Right lung (tissue), 5 donors: ENCODE results near the gene BORCS6. TPM values are rescaled to one million over a fixed set of nuclear protein-coding genes. Genes with fewer than 3 reads are reported as not detected.
"Not testable (repeated sequence)": the region's sequence is repeated elsewhere in the genome, so short reads cannot be mapped to it uniquely, and the experiment has no call there.

Experiments used
- DNase-seq, 2 donors: peaks; one replicate each; pipeline ENCODE4 v3.0.0-alpha.2; 2013
- polyA plus RNA-seq, 5 donors: library from polyadenylated mRNA; unstranded; fragments of 120-200 nt; gene quantifications; one replicate each; pipeline versions ENCODE4 v1.2.1 to v1.2.3, GENCODE V29; 2013; ENCODE audit warnings: inconsistent platforms in 1 of 5, low replicate concordance in 1 of 5; ENCODE audit not compliant: insufficient read length in 5 of 5, insufficient read depth in 1 of 5

The BORCS6 gene
- polyA plus RNA-seq, 5 donors, result 2.4 to 4.9 (median 3.0) TPM

DNA sequence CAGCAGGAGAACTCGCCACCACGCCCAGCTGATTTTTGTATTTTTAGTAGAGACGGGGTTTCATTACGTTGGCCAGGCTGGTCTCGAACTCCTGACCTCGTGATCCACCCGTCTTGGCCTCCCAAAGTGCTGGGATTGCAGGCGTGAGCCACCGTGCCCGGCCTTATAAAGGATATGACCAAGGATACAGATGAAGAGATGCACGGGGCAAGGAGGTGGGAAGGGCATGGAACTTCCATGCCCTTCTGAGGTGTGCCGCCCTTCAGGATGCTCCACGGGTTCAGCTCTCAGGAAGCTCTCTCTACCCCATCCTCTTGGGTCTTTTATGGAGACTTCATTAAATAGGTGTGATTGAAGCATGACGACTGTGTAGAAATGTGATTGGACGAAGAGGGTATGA is 24.0 kb upstream of the BORCS6 start:
- not testable (repeated sequence) for DNase-seq

DNA sequence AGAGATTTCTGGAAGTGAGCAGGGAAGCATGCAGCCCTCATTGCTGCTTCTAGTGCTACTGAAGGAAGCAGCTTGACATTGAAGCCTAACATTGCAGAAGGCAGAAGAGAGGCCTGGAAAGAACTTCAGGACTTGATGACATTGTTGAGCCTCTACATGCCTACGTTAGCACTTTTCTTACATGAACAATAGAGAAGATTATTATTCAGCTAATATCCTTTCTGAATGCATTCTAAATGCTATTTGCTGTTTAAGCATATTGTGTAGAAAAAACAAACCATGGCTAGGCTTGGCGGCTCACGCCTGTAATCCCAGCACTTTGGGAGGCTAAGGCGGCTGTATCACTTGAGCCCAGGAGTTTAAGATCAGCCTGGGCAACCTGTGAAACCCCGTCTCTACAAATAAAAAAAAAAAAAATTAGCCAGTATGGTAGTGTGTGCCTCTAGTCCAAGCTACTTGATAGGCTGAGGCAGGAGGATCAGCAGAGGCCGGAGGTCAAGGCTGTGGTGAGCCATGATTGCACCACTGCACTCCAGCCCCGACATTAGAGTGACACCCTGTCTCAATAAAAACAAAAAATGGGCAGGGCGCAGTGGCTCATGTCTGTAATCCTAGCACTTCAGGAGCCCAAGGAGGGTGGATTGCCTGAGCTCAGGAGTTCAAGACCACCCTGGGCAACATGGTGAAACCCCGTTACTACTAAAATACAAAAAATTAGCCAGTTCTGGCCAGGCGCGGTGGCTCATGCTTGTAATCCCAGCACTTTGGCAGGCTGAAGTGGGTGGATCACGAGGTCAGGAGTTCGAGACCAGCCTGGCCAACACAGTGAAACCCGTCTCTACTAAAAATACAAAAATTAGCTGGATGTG is 22.6 kb upstream of the BORCS6 start:
- no peak for DNase-seq

DNA sequence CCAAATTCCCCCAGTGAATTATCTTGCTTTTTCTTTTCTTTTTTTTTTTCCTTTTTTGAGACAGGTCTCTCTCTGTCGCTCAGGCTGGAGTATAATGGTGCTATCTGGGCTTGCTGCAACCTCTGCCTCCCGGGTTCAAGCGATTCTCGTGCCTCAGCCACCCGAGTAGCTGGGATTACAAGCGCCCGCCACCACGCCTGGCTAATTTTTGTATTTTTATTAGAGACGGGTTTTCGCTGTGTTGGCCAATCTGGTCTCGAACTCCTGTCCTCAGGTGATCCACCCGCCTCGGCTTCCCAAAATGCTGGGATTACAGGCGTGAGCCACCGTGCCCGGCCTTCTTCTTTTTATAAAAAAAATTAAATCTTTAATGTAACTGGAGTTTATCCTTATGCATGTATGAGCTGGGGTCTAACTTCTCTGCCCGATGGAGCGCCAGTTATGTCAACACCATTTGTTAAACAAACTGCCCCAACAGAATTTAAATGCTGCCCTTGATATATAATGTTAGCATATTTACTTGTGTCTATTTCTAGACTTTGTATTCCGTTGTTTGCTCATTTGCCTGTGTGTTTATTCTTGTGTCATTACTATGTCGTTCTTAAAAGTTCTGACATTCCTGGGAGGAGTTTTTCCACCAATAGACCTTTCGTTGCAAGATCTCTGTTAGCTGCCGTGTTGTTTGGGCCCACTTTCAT is 20.9 kb upstream of the BORCS6 start:
- no peak for DNase-seq

DNA sequence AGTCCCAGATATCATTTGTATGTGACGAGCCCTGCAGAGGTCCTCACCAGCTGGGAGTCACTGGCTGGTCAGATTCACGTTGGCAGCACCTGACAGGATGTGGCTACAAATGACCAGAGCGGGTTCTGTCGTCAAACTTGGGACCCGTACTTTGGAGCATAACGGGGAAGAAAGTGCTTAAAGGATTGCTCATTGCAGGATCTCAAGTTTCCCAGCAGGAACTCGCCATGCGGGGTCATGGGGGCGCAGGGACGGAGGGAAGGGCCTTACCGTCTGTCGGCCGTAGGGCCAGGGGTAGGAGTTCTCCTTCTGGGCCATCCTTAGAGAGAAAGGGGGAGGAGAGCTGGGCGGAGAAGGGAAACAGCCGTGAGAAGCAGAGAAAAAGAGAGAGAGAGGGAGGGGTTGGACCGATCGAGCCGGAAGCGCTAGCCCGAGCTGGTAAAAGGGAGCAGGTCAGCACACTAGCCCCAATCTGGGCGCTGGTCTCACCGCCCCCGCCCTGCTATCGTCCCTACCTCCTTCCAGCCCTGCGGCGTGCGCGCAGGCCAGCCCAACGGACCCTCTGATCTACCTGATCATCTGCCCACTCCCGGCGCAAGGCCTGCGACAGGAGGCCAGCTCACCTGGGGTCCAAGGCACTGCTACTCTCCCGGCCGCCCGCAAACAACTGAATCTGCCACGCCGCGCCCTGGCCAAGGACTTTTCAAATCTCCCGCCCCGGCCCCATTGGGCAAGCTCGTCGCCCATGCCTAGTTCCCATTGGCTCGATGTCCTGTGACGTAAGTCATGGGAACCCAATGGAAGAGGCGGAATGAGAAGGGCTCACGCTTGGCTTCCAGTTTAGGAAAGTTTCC is 20.2 kb upstream of the BORCS6 start, which contains the start of gene AURKB:
AURKB (minus strand) TSS at position 669 of the 854 bp plus-strand sequence; CDS start at position 318, 351 bp downstream.
- DNase-seq, result peak; percentile 93 to 95

DNA sequence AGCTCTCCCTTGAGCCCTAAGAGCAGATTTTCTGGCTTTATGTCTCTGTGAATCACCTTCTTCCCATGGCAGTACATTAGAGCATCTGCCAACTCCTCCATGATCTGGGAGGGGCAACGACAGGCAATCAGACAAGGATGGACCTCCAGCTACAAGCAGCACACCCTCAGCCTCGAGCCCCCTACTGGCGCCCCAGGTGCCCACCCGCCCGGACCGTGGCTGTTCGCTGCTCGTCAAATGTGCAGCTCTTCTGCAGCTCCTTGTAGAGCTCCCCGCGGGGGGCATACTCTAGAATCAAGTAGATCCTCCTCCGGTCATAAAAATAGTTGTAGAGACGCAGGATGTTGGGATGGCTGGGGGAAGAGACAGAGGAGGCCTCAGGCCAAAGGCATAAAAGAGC is 16.6 kb upstream of the BORCS6 start:
- DNase-seq, result no peak

GRCh38 chr17:8204761-8205555 is 15.0 kb upstream of the BORCS6 start:
- no peak for DNase-seq

GRCh38 chr17:8192070-8192815 is 2.3 kb upstream of the BORCS6 start:
- peak; percentile 77 to 79 for DNase-seq

DNA sequence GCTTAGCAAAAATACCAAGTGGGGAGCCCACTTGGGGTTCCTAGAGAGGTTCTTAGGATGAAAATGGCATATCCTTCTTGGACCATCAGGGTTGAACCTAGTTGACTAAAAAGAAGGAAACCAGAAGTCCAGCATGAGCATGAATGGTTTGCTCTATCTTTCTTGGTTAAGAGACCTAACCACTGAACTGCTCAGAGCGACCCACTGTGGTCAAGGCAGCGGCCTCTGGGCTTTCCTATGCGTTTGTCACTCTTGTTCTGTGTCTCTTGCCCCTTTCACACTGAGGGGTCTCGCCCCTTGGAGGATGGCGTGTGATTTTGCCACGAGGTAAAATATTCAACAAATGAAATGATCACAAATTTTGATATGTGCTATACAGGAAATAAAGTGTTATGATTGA is 526 bp upstream of the BORCS6 start:
- no peak for DNase-seq

DNA sequence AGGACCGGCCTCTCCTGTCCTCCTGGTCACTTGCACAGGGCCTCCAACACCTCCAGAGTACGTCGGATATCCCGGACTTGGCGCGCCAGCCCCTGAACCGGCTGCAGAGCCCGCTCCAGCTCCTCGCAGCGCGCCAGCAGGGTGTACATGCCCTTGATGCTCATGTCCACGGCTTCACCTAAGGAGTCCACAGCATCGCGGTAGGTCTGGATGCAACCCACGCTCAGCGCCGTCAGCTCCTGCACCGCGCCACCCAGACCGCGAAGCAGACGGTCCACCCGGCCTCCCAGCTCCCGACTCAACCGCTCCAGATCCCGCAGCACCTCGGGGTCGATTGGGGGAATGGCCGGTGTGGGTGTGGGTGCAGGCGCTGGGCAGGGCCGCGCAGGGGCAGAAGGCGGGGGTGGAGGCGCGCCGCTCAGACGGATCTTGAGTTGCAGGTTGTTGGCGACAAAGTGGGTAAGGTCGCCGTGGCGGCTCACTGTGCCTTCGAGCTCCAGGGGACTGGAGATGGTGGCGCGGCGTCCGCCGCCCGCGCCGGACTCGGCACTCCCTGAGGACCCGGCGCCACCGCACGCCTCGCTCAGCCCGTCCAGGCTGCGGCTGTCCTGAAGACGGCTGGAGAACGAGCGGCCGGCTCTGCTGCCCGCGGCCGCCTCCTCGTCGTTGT is 804 bp downstream of the BORCS6 start:
- no peak for DNase-seq

- no peak for DNase-seq
Measured at GRCh38 chr17:8188263-8188839, 1.6 kb downstream of the BORCS6 start.

GRCh38 chr17:8187517-8188262 is 2.3 kb downstream of the BORCS6 start:
- peak; percentile 94 to 97 for DNase-seq

- peak; percentile 91 to 96 for DNase-seq
Measured at GRCh38 chr17:8186787-8187516, 3.0 kb downstream of the BORCS6 start.

DNA sequence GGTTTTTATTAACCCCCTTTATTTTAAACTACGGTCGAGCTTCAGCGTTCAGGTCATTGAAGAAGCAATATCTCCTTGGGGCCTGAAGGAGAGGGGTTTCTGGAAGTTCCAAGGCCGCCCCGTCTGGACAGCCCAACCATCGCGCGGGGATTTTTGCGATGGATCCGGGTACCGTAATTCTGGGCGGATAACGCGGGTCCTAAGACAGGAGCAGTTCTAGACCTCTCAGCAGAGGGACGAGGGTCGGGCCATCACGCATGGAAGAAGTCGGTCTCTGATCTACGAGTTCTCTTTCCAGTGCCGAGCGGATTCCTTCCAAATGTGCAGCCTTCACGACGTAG is 3.6 kb downstream of the BORCS6 start:
- no peak for DNase-seq

DNA sequence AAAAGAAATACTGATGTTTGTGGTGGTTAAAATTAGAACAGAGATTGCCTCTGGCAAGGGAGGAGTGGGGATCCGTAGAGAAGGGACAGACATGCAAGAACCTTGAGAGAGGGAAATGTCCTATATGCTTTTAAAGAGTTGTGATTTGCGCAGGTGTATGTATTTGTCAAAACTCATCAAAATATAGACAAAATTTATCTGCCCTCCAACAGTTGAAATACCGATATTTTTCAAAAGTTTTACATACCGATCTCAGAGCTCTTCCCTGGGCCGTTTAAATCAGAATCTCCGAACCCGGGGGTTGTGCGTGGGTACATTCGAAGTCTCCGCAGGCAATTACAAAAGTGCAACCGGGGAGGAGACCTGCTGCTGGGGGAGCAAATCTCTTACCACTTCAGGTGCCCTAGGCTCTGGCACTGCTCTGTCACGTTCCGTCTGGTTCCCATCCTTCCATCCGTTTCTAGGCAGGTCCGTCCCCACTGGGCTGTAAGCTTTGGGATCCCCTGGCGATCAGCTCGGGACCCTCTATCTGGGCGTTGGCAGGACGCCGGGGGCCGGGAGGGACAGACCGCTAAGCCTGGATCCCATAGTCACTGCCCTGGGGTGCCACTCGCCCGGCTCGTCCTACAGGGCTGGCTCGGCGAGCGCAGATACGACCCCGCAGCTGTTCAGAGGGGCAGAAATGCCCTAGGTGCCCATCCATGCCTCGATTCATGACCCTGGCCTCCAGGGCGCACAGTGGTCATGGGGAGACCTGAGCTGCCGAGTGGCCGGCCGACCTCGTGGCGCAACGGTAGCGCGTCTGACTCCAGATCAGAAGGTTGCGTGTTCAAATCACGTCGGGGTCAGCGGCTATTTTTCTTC is 4.2 kb downstream of the BORCS6 start:
- peak; percentile 86 to 88 for DNase-seq

DNA sequence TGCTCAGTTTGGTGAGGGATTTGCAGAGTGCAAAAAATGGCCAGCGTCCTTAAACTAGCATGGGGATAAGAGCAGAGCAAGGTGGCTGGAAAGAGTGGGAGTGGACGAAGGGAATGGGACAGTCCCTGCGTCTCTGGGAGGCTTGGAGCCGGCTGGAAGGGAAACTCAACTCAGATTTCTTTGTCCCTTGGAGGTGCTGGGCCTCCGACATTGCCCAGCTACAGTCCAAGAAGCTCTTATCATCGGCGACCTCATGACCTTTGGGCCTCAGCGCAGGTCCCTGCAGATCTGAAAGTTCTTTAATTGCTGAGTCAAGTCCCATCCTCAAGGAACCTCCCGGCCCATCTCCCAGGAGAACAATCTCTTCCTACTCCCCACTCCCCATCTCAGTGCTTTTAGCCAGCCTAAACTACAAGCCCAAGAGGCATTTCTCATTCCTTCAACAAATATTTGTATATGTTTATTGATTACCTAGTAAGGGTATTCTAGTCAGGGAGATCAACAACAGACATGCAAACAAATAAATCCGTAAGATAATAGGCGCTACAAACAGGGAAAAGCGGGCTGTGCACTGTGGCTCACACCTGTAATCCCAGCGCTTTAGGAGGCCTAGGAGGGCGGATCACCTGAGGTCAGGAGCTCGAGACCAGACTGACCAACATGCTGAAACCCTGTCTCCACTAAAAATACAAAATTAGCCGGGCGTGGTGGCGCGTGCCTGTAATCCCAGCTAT is 12.8 kb downstream of the BORCS6 start:
- DNase-seq, result no peak

GRCh38 chr17:8176197-8176940 is 13.6 kb downstream of the BORCS6 start, which contains the start of gene TMEM107:
Gene TMEM107 (minus strand): TSS chr17:8176380. CDS start chr17:8176286, 94 bp downstream.
- DNase-seq, result peak; percentile 88 to 89
